Effector CD8-positive, alpha-beta T cell (primary cell): Measurements from ENCODE around the gene CXCL12.

Experiments used
- DNase-seq: peaks from one replicate; lab custom pipeline; 2025; lab: John Stamatoyannopoulos, UW

CXCL12 gene

GRCh38 chr10:44363716-44364115 is 21.2 kb downstream of the CXCL12 start:
- DNase-seq, result no peak

DNA sequence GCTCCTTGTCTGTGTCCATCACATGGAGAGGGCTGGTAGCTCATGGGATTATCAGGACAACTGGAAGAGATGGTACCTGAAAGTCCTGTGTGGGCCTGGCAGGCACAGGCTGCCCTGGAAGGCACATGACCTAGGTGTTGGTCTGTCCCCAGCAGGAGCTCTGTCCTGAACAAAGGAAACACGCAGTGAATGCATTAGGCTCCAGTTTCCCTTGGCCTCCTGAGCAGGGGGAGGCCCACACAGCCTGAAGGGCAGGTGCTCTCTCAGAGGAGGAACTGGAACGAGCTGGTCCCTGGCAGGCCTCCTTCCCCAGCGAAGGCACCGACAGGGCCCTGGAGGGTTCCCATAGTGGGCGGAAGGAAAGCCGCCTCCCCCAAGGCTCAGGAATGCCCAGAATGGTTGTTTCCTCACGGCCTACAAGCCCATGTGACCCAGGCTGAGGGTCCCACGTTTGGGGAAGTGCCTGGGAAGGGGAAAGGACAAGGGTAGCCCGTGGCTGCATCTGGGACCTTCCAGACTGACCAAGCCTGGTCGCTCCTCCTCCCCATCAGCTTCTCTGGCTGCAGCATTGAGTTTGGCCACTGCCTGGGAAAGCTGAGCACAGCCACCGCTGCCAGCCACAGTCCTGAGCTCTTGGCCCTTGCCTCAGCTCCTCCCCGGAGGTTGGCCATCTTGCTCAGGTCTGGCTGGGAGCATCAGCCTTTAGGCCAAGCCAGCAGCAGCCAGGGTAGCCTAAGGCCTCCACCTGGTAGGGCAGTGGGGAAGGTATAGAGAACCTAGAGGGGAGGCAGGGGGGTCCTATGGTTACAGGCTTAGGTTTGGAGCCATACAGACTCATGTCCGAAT is 21.8 kb downstream of the CXCL12 start:
- DNase-seq, result no peak

- no peak for DNase-seq
Observed at GRCh38 chr10:44361109-44361508, 23.8 kb downstream of the CXCL12 start.

GRCh38 chr10:44358080-44358771 is 26.7 kb downstream of the CXCL12 start:
- no peak for DNase-seq

- DNase-seq, result no peak
Observed at GRCh38 chr10:44357023-44357540, 27.8 kb downstream of the CXCL12 start.

DNA sequence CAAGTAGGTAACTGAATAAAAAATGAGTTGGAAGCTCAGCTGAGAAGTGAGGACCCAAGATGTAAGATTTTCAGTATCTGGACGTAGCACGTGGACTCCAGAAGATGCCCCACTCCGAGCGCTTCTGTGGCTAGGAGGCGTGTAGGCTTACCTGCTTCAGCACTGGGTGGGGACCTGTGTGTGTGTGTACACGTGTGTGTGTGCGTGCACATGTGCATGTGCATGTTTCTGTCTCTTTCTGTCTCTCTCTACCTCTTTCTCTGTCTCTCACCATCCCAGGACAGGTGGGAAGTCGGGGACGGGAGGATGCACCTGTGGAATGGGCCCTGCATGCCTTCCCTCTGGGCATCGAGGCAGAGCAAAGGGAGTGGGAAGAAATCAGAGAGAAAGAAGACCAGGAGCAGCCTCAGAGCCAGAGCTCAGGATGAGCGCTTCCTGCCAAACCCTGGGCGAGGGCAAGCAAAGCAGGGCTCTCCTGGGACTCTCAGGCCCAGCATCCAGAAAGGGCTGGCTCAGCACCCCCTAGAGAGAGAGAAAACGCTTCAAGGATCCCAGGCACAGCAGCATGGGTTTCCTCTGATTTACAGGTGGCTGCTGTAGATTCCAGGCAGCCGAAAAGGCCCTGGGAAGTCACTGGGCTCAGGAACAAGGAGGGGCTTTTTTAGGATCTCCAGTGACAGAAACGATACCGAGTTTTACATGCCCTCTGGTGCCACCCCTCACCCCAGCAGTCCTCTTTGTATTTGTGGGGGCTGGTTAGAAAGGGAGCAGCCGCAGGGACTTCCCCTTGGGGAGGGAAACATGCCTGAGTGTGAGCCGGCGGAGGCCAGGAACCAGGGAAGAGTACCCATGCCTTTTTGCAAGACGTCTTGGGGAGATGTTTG is 28.5 kb downstream of the CXCL12 start:
- no peak for DNase-seq

DNA sequence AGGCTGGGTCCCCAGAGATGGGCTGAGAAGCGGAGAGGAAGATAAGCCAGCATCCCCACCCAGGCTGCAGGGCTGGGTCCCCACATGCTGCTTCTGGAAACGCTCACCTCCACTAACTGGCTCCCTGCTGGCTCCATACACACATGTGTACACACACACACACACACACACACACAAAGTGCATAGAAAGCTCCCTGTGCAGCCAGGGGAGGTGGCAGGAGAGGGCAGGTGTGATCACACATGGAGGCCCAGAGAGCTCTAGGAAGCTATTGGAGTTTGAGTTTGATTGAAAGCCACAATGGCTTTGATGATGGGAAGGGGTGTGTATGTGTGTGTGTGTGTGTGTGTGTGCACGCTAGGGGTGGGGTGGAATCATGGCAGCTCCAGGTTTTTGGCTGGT is 29.3 kb downstream of the CXCL12 start:
- DNase-seq, result no peak

GRCh38 chr10:44354771-44355170 is 30.1 kb downstream of the CXCL12 start:
- no peak for DNase-seq

- DNase-seq, result no peak
Observed at GRCh38 chr10:44353721-44354120, 31.2 kb downstream of the CXCL12 start.

DNA sequence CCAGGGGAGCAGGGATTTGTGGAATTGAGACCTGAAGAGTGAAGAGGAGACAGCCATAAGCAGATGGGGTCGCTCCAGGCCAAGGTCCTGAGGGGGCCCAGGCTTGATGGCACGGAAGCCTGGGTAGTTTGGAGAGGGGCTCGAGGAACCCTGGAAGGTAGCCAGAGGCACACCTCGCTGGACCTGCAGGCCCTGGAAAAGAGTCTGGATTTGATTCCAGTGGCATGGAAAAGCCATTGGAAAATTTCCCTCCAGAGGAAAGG is 31.8 kb downstream of the CXCL12 start:
- no peak for DNase-seq

DNA sequence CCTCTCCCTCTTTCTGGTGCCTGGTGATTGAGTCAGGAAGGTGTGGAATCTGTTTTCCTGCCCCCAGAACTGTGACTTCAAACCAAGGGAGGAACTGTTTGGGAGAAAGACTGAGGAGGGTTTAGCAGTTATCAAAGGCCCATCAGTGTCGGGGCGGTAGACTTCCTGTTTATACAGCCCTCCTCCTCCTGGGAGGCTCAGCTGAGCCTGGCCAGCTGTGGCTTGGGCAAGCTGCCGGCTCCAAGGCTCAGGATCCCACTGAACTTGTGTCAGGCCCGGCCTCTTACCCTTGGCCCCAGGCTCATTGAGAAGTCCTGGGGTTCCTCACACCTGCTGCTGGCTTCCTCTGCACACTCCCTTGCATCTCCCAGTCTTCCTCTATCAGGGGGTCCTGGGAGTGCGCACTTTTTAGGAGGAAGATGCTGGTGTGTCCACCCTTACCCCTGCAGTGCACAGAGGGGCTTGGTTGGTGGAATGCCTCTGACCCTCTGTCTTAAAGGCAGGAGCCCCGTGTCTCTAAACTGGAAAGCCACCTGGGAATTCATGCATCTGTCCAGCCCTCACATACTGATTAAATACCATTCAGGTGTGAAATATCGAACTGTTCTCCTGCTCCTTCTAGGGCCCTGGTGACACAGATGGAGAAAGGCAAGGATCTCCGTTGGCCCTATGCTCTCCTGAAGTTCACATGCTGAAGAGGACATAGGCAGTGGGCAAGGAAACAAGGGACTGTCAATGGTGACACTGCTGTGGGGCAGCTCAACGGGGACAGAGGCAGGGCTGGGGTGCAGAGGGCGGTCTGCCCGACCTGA is 32.4 kb downstream of the CXCL12 start:
- no peak for DNase-seq

DNA sequence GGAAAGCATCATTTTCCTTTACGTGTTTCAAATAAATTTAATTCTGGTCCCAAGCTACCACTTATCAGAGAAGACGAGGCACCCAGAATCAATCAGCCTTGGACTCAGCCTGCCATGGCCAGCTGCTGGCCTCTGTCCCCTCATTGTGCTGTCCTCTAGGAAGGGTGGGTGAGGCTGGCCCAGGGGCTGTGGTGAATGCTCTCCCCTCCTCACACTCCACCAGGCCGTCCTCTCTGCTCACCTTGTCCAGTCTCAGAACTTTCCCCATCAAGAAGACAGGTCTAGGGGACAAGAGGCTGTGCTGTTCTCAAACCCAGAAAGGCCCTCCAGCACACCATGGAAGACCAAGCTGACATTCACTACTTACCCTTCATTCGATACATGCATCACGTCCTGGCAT is 36.4 kb downstream of the CXCL12 start:
- DNase-seq, result no peak

- DNase-seq, result no peak
Observed at GRCh38 chr10:44347609-44348400, 37.1 kb downstream of the CXCL12 start.

- no peak for DNase-seq
Observed at GRCh38 chr10:44344727-44345126, 40.2 kb downstream of the CXCL12 start.

DNA sequence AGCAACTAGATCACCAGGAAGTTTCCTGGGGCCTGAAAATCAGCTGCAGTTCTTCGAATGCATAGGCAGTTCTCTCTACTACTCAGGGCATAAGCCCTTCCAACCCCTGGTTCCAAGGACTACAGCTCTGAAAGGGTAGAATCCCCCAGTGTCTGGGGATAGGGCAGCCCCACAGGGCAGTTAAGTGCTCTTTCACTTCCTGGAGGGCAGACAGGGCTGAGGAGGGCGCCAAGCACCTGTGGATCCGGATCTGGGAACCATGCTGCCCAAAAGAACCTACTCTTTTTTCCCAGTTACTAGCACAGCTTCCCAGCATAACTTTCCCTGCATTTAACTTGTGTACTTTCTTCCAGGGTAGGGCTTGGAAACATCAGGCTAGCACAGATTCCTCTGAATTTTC is 41.1 kb downstream of the CXCL12 start:
- no peak for DNase-seq

DNA sequence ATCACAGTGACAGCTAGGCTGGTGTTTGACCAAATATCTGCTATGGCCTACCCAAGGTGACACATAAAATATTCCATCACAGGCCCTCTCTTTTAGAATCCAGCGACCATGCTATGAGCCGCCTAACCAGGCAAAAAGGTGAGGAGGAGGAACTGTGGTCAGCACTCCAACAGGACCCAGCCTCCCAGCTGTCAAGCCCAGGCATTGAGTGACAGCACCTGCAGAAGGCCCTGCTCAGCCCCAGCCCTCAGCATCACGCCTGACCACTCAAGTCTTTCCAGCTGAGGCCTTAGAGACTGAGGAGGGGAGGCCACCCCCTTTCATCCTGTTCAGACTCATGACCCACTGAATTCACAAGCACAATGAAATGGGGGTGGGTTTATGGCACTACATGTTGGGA is 43.0 kb downstream of the CXCL12 start:
- DNase-seq, result no peak

- no peak for DNase-seq
Observed at GRCh38 chr10:44340557-44340956, 44.3 kb downstream of the CXCL12 start.

DNA sequence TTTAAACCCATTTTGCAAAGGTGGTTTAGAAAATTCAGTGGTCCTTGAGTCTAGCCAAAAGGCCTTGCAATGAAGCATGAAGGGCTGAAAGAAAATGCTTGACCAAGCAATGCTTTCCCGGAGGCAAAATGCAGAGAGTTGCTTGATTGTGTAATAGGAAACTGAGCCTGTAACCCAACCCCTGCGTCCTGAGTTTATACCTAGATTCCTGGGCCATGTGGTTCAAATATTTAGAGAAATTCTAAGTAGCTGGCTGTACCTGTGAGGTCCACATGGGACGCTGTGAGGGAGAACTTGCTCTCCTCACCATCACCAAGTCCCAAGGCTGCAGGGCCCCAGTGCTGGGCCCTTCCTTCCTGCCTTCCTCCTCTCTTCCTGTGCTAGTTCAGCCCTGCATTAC is 45.7 kb downstream of the CXCL12 start:
- DNase-seq, result no peak

DNA sequence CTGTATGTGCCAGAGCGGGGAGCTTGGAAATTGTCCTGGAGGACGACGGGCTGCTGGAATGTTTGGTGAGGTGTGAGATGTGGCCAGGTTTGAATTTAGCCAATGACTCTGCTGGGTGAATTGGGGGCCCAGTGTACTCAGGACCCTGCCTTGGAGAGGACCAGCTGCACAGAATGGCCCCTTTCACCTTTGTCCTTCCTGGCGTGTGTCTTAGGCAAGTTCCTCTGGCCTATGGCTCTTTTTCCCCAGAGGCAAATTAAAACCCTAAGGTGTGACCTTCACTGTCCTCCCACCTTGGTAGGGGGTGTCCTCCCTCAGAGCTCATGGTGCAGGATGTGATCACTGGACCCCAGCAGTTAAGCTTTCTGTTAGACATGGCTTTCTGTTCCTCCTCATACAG is 47.8 kb downstream of the CXCL12 start:
- no peak for DNase-seq

- no peak for DNase-seq
Observed at GRCh38 chr10:44335330-44336021, 49.4 kb downstream of the CXCL12 start.
